Motor neuron (in vitro differentiated cells): Measurements from ENCODE around the gene AXIN1. TPM values are rescaled to one million over a fixed set of nuclear protein-coding genes. Genes with fewer than 3 reads are reported as not detected.

ENCODE experiments used
- ATAC-seq, 8 experiments: fragments of 200-7000 bp; cut with Tn5 transposase; replicated peaks in 6 of 8; 2 replicates each; pipeline ENCODE4 v1.8.0; 2021; ENCODE audit warnings: mild to moderate bottlenecking in 8 of 8, moderate library complexity in 8 of 8
- H3K27ac ChIP-seq, 2 donors: fragments of 250-450 bp; sonication (Bioruptor Pico); 2 replicates each; pipeline ENCODE4 v1.9.0; 2021; ENCODE audit warnings: antibody characterized with exemption in 2 of 2, mild to moderate bottlenecking in 2 of 2, moderate library complexity in 1 of 2
- H3K4me1 ChIP-seq, 2 donors: fragments of 250-450 bp; sonication (Bioruptor Pico); replicated peaks in 1 of 2; 2 replicates each; pipeline ENCODE4 v1.6.1; 2021; ENCODE audit warnings: antibody characterized with exemption in 2 of 2, mild to moderate bottlenecking in 2 of 2, moderate library complexity in 1 of 2
- H3K4me3 ChIP-seq, 5 donors: fragments of 250-450 bp; sonication (Bioruptor Pico); 2 replicates each; pipeline ENCODE4 v1.9.0; 2021; ENCODE audit warnings: antibody characterized with exemption in 5 of 5, mild to moderate bottlenecking in 5 of 5, moderate library complexity in 4 of 5
- WGBS, 10 experiments: fragments of 450-650 bp; shearing (Covaris generic); methylation state at CpG; one replicate each; pipeline ENCODE4 v1.0.0; 2022; 5-methylcytosine and 5-hydroxymethylcytosine counted together
- in situ Hi-C, 9 experiments: fragments of 400-800 bp; cut with MboI; loops; one replicate each; pipeline ENCODE4 v1.15.0; 2021; ENCODE audit warnings: low sequenced_read_pairs in 9 of 9, low pct_unique_long_range_greater_than_20kb in 2 of 9; ENCODE audit not compliant: unreplicated experiment in 9 of 9
- total RNA-seq, 8 experiments: library from RNA; unstranded; fragments of 300-600 nt; gene quantifications; 2 replicates each; pipeline versions ENCODE4 v1.2.3 to v1.2.4, GENCODE V29; 2022

AXIN1 gene
- total RNA-seq, 8 experiments from 2014 or later, result 10.3 to 21.6 (median 15.9) TPM

DNA sequence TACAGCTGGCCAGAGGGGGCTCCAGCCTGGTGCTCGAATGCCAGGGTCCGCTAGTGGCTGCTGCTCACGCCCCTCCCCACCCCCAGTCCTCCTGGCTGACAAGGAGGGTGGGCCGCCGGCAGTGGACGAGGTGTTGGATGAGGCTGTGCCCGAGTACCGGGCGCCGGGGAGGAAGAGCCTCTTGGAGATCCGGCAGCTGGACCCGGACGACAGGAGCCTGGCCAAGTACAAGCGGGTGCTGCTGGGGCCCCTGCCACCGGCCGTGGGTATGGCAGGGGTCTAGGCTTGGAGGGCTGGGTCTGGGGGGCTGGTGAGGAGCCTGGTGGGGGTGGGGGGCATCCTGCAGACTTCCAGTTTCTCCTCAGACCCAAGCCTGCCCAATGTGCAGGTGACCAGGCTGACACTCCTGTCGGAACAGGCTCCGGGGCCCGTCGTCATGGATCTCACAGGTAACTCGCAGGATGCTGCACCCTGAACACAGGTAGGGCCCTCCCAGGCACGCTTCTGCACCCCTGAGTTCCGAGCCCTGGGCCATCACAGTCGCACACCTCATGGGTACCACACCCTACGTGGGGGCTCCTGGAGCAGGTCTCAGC lies 70.8 kb downstream of the AXIN1 start:
- ATAC-seq, result peak in 1 of 8 experiments; percentile 3
- 25 to 100% (median 73%) methylated on average over 1 to 3 of the region's 25 CpGs; no CpG with 5 or more reads in 6 of the 10 experiments for WGBS, 10 experiments
- H3K27ac ChIP-seq, result no peak overlapping the region

DNA sequence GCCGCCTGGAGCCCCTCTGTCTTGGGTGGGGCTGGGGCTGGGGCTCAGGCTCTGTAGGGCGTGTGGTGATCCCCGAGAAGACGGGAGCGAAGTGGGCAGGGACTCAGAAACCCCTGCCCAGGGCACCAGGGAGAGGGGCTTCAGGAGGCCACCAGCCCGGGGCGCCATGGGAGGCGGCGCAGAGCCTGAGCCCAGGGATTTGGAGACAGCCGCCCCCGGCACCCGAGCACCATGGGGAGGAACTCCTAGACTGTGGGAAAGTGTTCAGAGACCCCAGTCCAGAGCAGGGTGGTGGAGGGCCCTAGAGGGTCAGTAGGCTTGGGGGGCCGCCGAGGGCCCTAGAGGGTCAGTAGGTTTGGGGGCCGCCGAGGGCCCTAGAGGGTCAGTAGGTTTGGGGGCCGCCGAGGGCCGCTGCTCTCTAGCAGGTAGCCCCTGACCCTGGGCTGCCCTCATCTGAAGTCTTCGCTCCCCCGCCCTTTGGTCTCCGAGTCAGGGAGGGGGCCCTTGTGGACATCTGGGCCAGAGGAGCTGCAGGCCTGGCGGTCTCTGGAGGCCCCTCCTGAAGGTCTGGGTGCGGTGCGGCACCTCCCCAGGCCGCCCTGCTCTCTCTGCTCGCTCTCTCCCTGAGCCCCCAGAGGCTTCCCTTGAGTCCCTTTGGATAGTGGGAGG lies 71.4 kb downstream of the AXIN1 start:
- peaks cover 10 to 12% of the 10 kb centered on the region in 2 donors for H3K4me1 ChIP-seq
- WGBS, 10 experiments, result no CpG with 5 or more reads among the region's 27 CpGs
- no peak overlapping the region for H3K27ac ChIP-seq
- peak in 5 of 8 experiments; percentile 2 to 33 (median 6) for ATAC-seq
- H3K4me3 ChIP-seq, result peak overlapping the region; percentile 40 to 92 (median 76)
- in situ Hi-C loops, result no loop called here

More for the DNA sequence above, 70.8 kb downstream of the AXIN1 start:
- Histone ChIP-seq H3K4me3 (peak overlapping the region; percentile 40 to 92 (median 76)), H3K4me1 (peaks cover 8 to 12% of the 10 kb centered on the region in 2 donors)
- in situ Hi-C loops, result no loop called here

DNA sequence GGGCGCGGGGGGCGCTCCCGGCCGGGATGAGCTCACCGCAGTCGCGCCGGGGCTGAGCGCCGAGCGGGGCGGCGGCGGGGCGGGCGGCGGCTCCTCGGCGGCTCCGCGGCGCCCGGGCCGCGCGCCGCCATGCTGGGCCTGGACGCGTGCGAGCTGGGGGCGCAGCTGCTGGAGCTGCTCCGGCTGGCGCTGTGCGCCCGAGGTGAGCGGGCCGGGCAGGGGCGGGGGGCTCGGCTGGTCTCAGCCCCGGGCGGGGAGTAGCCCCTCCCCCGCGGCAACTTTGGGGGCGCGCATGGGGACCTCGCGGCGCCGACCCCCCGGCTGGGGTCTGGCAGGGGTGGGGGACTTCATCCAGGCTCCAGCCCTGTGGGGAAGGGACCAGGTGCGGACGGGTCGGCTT lies 72.0 kb downstream of the AXIN1 start, which contains the start of gene ARHGDIG:
TSS of gene ARHGDIG (plus strand) at position 40 of the 400 bp plus-strand sequence. CDS start at position 130, 90 bp downstream.
- peak; percentile 48 to 74 (median 64) for ATAC-seq
- Histone ChIP-seq H3K4me3 (peak within 1 kb of the TSS; percentile 40 to 92 (median 76)), H3K4me1 (peaks cover 12 to 15% of the 10 kb centered on the region in 2 donors), H3K27ac (no peak within 1 kb of the TSS)
- no CpG with 5 or more reads among the region's 54 CpGs for WGBS, 10 experiments
- in situ Hi-C loops, result no loop called here

DNA sequence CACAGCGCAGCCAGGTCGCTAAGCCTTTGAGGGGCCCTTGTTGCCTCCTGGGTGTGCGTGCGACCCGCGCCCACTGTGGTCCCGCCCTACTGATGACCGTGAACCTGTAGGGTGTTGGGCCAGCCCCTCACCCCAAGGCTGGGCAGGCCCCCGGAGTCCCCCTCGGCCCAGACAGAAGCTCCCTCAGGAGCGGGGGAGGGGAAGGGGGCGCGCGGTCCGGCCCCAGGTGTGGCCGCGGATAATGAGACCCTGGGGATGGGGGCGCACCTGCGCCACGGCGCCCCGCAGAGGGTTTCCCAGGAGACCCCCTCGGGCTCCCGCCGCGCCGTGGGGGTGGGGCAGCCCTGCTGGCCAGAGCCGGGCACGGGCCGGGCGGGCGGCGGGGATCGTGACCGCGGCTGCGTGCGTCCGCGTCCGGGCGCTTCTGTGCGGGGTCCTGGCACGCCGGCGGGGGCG lies 72.5 kb downstream of the AXIN1 start:
- WGBS, 10 experiments, result no CpG with 5 or more reads among the region's 47 CpGs
- peak in 6 of 8 experiments; percentile 5 to 50 (median 46) for ATAC-seq
- Histone ChIP-seq H3K4me1 (peaks cover 14 to 15% of the 10 kb centered on the region in 2 donors), H3K4me3 (peak overlapping the region; percentile 40 to 92 (median 76)), H3K27ac (no peak overlapping the region)
- in situ Hi-C loops, result no loop called here

DNA sequence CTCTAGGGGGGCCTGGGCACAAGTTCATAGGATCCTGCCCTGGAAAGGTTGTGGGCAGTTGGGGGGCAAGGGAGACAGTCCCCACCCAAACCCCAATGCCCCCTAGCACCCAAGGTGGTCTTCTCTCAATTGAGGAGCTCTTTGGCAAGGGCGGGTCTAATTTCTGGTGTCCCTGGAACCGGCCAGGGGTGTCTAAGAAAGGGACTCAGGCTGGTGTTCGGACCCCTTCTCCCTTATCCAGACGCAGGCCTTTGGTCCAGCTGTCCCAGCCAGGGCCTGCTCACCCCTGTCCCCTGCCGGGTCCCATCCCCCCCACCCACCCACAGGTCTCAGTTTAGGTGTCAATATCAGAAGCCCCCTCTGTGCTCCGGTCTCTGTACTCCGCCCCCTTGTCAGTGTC lies 73.0 kb downstream of the AXIN1 start:
- Histone ChIP-seq H3K27ac (no peak overlapping the region), H3K4me1 (peaks cover 15 to 18% of the 10 kb centered on the region in 2 donors), H3K4me3 (no peak overlapping the region)
- in situ Hi-C loops, result no loop called here
- WGBS, 10 experiments, result no CpG with 5 or more reads among the region's 7 CpGs
- ATAC-seq, result no peak

DNA sequence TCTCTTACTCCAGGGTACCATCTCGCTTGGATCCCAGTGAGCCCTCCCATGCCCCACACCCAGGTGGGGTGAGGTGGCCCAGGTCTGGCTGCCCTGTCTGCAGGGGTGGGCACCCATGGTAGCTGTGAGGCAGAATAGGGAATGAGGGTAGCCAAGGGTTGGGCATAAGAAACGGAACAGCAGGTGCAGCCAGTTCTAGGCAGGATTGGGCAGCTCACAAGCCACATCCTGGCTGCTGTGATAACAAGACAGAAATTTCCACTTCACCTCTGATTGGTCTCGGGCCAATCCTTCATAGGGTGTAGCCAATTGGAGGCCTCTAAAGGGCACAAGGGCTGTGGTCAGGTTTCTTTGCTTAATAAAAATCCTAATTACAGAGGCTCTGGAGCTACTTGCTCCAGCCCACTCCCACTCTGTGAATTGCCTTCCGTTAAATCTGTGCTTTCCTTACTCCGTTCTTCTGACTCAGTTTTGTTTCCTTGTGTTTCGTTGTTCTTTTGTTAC lies 73.6 kb downstream of the AXIN1 start:
- 27 to 83% (median 67%) methylated on average over 1 to 5 of the region's 6 CpGs; no CpG with 5 or more reads in 1 of the 10 experiments for WGBS, 10 experiments
- in situ Hi-C loops, result no loop called here
- Histone ChIP-seq H3K4me1 (peaks cover 15 to 18% of the 10 kb centered on the region in 2 donors), H3K4me3 (no peak overlapping the region), H3K27ac (no peak overlapping the region)
- peak in 4 of 8 experiments; percentile 7 to 38 (median 14) for ATAC-seq

DNA sequence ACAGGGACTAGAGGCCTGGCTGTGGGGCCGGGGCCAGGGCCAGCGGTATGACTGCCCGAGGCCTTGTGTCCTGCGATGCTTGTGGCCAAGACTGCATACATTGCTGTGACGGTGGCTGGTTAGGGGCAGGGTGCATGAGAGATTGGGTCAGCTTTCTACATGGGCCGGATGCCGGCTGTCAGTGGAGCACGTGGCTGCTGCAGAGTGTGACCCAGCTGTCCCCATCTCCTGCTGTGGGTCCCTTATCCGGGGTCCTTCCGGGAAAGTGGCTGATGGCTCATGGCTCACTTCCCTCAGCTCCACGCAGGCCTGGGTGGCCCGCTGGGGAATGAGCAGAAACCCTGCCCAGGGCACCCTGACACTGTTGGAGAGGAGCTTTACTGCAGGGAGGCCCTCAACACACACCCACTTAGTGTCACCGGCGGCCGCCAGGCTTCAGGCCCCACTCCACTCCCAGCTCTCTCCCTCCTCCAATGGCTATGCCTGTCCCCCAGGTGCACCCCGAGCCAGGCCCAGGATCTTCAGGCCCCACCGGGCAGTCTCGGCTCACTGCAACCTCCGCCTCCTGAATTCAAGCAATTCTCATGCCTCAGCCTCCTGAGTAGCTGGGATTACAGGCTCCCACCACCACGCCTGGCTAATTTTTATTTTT lies 76.0 kb downstream of the AXIN1 start:
- ATAC-seq, result peak in 2 of 8 experiments; percentile 3 to 10
- 63 to 95% (median 86%) methylated on average over 2 to 5 of the region's 20 CpGs; no CpG with 5 or more reads in 6 of the 10 experiments for WGBS, 10 experiments
- H3K4me1 ChIP-seq, result peaks cover 10 to 12% of the 10 kb centered on the region in 2 donors
- in situ Hi-C loops, result no loop called here
- no peak overlapping the region for H3K4me3 ChIP-seq
- H3K27ac ChIP-seq, result no peak overlapping the region

DNA sequence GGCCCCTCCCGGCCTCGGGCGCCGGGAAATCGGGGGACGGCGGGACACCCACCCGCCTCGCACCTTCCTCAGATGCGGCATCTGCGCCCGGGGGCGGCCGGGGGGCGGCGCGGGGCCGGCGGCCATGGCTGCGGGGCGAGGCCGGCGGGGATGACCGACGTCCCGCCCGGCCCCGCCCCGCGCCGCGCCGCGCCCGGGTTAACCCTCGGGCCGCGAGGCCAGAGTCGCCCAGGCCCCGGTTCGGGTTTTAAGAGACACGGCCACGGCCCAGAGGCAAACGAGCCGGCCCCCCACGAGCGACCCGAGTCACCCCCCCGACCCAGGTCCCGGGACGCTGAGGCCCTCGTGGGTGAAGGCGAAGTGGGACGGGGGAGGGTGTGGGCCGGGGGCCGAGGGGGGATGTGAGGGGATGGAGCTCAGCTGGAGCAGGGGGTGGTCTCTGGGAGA lies 76.7 kb downstream of the AXIN1 start, which contains the start of gene RGS11:
TSS of gene RGS11 (minus strand) at position 159 of the 447 bp plus-strand sequence. CDS start at position 126, 33 bp downstream.
- Histone ChIP-seq H3K27ac (no peak within 1 kb of the TSS), H3K4me3 (peak within 1 kb of the TSS; percentile 26 to 40 (median 34)), H3K4me1 (peaks cover 6 to 7% of the 10 kb centered on the region in 2 donors)
- ATAC-seq, result peak; percentile 11 to 66 (median 18)
- whole genome bisulfite sequencing, 10 experiments, result no CpG with 5 or more reads among the region's 56 CpGs
- in situ Hi-C loops, result no loop called here

DNA sequence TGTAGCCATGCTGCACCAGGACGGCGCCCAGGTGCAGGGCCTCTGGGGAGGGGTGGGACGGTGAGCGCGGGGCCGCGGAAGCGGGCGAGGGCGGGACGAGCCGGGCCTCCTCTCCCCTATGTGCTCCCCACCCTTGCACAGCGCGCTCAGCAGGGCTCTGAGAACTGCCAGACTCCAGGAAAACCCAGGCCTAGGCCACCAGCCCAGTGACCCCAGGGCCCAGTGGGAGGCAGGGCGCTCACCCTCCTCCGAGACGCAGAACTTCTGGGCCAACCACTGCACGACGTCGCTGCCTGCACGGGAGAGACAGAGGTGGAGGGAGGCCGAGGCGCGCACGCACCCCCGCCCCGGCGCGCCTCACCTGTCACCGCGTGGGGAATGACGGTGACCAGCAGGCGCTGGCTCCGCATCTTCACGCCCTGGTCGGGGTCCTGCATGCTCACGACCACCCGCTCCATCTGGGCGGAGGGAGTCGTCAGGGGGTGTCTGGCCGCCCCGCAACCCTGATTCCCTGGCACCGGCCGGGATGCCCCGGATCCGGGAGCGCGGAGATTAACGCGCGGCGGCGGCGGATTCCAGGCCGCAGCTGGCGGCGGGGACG lies 77.4 kb downstream of the AXIN1 start:
- peak; percentile 13 to 53 (median 38) for ATAC-seq
- peak overlapping the region; percentile 26 to 40 (median 34) for H3K4me3 ChIP-seq
- 3% methylated on average over 7 of the region's 58 CpGs; no CpG with 5 or more reads in 9 of the 10 experiments for WGBS, 10 experiments
- in situ Hi-C loops, result no loop called here
- no peak overlapping the region for H3K27ac ChIP-seq
- peaks cover 6 to 7% of the 10 kb centered on the region in 2 donors for H3K4me1 ChIP-seq

DNA sequence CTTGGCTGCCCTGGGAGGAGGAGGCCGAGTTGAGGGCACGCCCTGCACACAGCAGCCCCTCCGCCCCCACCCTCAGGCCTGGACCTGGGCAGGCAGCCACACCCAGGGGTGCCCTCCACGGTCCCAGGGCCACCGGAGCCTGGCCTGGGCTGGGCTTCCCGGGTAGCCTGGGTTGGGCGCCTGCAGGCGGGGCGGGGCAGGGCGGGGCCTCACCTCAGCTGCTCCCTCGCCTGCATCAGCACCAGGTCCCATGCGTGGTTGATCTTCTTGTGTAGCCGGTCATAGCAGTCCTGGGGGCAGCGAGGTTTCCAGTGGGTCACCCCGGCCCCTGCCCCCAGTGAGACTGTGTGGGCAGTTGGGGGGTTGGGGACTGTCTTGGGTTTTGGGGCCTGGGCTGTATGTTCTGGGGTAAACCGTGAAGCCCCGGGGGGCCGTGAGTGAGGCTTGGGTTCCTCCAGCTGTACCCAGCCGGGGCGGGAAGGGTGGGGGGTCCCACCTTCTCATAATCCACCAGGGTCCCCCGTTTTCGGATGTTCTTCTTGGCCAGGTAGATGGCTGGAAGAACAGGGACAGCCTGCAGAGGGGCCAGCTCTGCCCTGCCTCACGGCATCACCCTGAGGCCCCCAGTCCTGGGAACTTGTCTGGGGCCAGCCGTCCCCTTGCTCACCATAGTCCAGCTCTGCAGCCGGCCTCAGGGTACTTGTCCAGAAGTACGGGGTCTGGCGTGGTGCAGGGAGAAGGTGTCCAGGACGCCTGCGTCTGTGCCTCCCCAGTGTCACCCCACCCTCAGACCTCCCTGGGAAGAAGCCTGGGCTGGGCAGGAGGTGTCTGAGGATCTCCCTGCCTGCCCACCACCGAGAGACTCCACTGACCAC lies 78.7 kb downstream of the AXIN1 start:
- ATAC-seq, result peak in 2 of 8 experiments; percentile 14 to 17
- Histone ChIP-seq H3K4me3 (no peak overlapping the region), H3K4me1 (peaks cover 6 to 7% of the 10 kb centered on the region in 2 donors), H3K27ac (no peak overlapping the region)
- WGBS, 10 experiments, result 100% methylated on average over 1 to 2 of the region's 30 CpGs; no CpG with 5 or more reads in 8 of the 10 experiments
- in situ Hi-C loops, result no loop called here

DNA sequence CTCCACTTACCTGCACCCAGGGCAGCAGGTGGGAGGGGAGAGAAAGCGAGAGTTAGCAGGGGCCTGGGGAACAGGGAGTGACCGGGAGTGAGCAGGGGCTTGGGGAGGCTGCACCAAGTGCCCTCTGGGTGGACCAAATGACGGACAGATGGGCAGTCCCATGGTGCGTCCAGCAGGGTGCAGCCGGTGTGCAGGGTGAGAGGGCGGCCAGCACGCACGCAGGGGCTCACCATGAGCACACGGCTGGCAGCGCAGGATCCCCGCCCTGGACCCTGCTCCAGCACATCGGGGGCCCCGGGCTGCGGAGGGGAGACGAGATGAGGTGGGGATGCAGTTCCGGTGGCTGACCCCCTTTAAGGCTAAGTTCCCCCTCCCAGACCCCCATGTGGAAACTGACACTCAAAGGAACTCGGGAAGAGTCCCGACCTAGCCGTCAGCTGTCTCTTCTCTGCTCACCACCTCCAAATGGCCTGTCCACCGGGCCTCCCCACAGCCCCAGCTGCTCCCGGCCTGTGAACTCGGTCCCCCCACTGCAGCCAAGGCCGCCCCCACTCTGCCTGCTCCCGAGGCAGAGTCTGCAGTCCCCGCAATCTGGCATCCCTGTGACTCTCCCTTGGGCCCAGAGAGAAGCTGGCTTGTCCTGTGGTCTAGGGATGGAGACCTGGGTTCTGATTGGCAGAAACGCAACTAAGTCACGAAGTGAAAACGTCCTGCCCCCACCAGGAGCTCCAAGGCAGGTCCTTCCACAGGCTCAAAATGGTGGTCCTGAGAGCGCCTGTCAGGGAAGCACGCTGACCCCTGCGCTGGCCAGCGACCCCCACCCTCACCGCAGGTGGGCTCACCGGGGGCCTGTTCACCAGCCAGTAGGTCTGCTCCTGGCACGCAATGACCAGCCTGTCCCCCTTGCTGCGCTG lies 79.6 kb downstream of the AXIN1 start:
- WGBS, 10 experiments, result 82 to 89% methylated on average over 2 to 4 of the region's 36 CpGs; no CpG with 5 or more reads in 8 of the 10 experiments
- H3K4me3 ChIP-seq, result no peak overlapping the region
- in situ Hi-C loops, result no loop called here
- H3K4me1 ChIP-seq, result peaks cover 6 to 7% of the 10 kb centered on the region in 2 donors
- H3K27ac ChIP-seq, result no peak overlapping the region
- ATAC-seq, result no peak
